Germinal center (tissue), 1 donor: ENCODE measurements around the gene DNAL1.

Experiments used
- DNase-seq: peaks from one replicate; pipeline ENCODE4 v3.0.0; 2012; ENCODE audit warnings: mixed read lengths, low spot score

Gene DNAL1

GRCh38 chr14:73744175-73744867 is 99.5 kb downstream of the DNAL1 start:
- DNase-seq: no peak

- DNase-seq: no peak
Observed at GRCh38 chr14:73744874-73745529, 100.2 kb downstream of the DNAL1 start.

- no peak for DNase-seq
Observed at GRCh38 chr14:73745571-73746519, 101.1 kb downstream of the DNAL1 start.

GRCh38 chr14:73746520-73747378 is 102.0 kb downstream of the DNAL1 start:
- no peak for DNase-seq

GRCh38 chr14:73747379-73748211 is 102.8 kb downstream of the DNAL1 start:
- DNase-seq: no peak

GRCh38 chr14:73748858-73749357 is 104.1 kb downstream of the DNAL1 start:
- no peak for DNase-seq

GRCh38 chr14:73749706-73750530 is 105.1 kb downstream of the DNAL1 start:
- DNase-seq: no peak

GRCh38 chr14:73750531-73750901 is 105.7 kb downstream of the DNAL1 start:
- no peak for DNase-seq

- no peak for DNase-seq
Observed at GRCh38 chr14:73751157-73751691, 106.4 kb downstream of the DNAL1 start.

- no peak for DNase-seq
Observed at GRCh38 chr14:73752297-73752992, 107.7 kb downstream of the DNAL1 start.
